ENCODE measurements around the gene PRDM8.

GRCh38 chr4:80229128-80229527 lies 31.8 kb downstream of the PRDM8 start:
- no peak for TF ChIP-seq CTCF (IDR thresholded peaks at IDR 0.05; ENCODE audit: low read length)
- TF ChIP-seq EZH2 (optimal IDR thresholded peaks at IDR 0.05; ENCODE audit: low read depth, low read length) = no peak
